Measurements from ENCODE around the gene TFR2. TPM values are rescaled to one million over a fixed set of nuclear protein-coding genes. Genes with fewer than 3 reads are reported as not detected.

The TFR2 gene
- total and polyA plus RNA-seq, 9 of the 15 experiments (the other 6 are each of a cell fraction or from before 2014, with no cell fraction given): 3.8 to 123 (median 51.1) TPM

- H3K4me2 ChIP-seq (ENCODE audit: insufficient read depth, low read length): no peak overlapping the region
- ATAC-seq: no peak
- BruUV-seq (replicated peaks): TSS peak; percentile 75
- H3K27ac ChIP-seq (ENCODE audit: extremely low read depth, low read depth, low read length): no peak overlapping the region
- no peak overlapping the region for H3K4me3 ChIP-seq
- peak overlapping the region in 1 of 2 experiments; percentile 82; a peak in 2 of 4 replicates for H3K9ac ChIP-seq (ENCODE audit: insufficient read depth in 1 of 2, low read depth in 2 of 2, low read length in 2 of 2)
- no peaks in the 10 kb centered on the region for H3K27me3 ChIP-seq (ENCODE audit: control insufficient read depth in 2 of 2, insufficient read depth in 2 of 2, low read length in 2 of 2)
- DNase-seq (ENCODE audit: extremely low read depth in 1 of 4, low spot score in 3 of 4): peak in 2 of 4 experiments; percentile 38 to 42
- peaks cover 46% of the 10 kb centered on the region for H3K79me2 ChIP-seq (ENCODE audit: control insufficient read depth, insufficient read depth, low read length)
- no peaks in the 10 kb centered on the region for H3K9me1 ChIP-seq (ENCODE audit: control insufficient read depth, insufficient read depth, low read length)
- in situ Hi-C loops (cut with MboI) (no loop called here), intact Hi-C loops (cut with micrococcal nuclease) (no loop called here)
- no peaks in the 10 kb centered on the region for H3K9me3 ChIP-seq (replicated peaks; ENCODE audit: control insufficient read depth, insufficient read depth, low read depth, low read length)
- H3K4me1 ChIP-seq (replicated peaks in 1 of 2; ENCODE audit: control insufficient read depth in 2 of 2, insufficient read depth in 2 of 2, low read length in 2 of 2): peaks cover 4 to 91% of the 10 kb centered on the region in 2 experiments
- H2AFZ ChIP-seq (ENCODE audit: low read depth, low read length): no peak overlapping the region
- H3K36me3 ChIP-seq (ENCODE audit: control insufficient read depth, insufficient read depth, low read length): peaks cover 72% of the 10 kb centered on the region; the same call in 2 of the 3 replicates
- ChIA-PET POLR2A (interaction anchor here (0.6 to 1.9 kb wide), 11 partner anchors 10 to 211 kb away, joined by 3 to 5 read pairs (median 3); partner anchors contain the start of genes POP7 and UFSP1), CTCF (ENCODE audit: low intra/inter-chr PET ratio) (interaction anchor here (0.6 kb wide), 1 partner anchor 74 kb away, joined by 3 read pairs; no protein-coding TSS in a partner anchor)
- WGBS (ENCODE audit: insufficient coverage, low coverage, missing lambda C conversion rate): 93% methylated on average over 30 of the region's 35 CpGs
- FAIRE-seq: no peak
- peaks cover 22% of the 10 kb centered on the region; the same call in 1 of the 2 replicates for H4K20me1 ChIP-seq (replicated peaks; ENCODE audit: control insufficient read depth, insufficient read depth, low read length)
- TF ChIP-seq MLX (CRISPR knock-in tag; conservative IDR thresholded peaks at IDR 0.05) (no peak), ZNF778 (CRISPR knock-in tag; IDR thresholded peaks at IDR 0.05) (no peak), HIVEP1 (CRISPR knock-in tag; IDR thresholded peaks at IDR 0.05) (no peak), TCFL5 (CRISPR knock-in tag; conservative IDR thresholded peaks at IDR 0.05) (no peak), HINFP (tag; conservative IDR thresholded peaks at IDR 0.05; ENCODE audit: low read depth) (no peak), RBFOX2 (IDR thresholded peaks at IDR 0.05; ENCODE audit: low read depth, low read length) (peak; percentile 77), NR2C1 (IDR thresholded peaks at IDR 0.05) (no peak), NR2C1 (tag; IDR thresholded peaks at IDR 0.05) (no peak), HMGN3 (IDR thresholded peaks at IDR 0.05; ENCODE audit: borderline replicate concordance, extremely low read depth, insufficient read length, low read depth, low read length) (no peak), ZNF263 (CRISPR knock-in tag; IDR thresholded peaks at IDR 0.05; ENCODE audit: borderline replicate concordance) (no peak), CREB5 (CRISPR knock-in tag; IDR thresholded peaks at IDR 0.05) (no peak), ZNF644 (tag; IDR thresholded peaks at IDR 0.05; ENCODE audit: low read depth) (no peak), CHD4 (IDR thresholded peaks at IDR 0.05; ENCODE audit: insufficient read depth, insufficient replicate concordance, low read depth, low read length, poor library complexity, severe bottlenecking) (no peak), ARHGAP35 (IDR thresholded peaks at IDR 0.05; ENCODE audit: partially characterized antibody) (no peak), SFPQ (IDR thresholded peaks at IDR 0.05; ENCODE audit: low read depth, low read length) (no peak)
These were observed 37.1 kb upstream of the TFR2 start for GRCh38 chr7:100678291-100678984.

All from K562 (cell line).